ENCODE results near the gene ADAT3.
"Not testable (repeated sequence)": the region's sequence is repeated elsewhere in the genome, so short reads cannot be mapped to it uniquely, and the experiment has no call there.

- not testable (repeated sequence) for TF ChIP-seq CTCF (conservative IDR thresholded peaks at IDR 0.05; ENCODE audit: low read length); EZH2phosphoT487 (IDR thresholded peaks at IDR 0.05; ENCODE audit: borderline replicate concordance, low read depth, low read length)
Observed at GRCh38 chr19:1875265-1875645, 29.9 kb upstream of the ADAT3 start.

Measured in OCI-LY7 (cell line).